Peyer's patch (tissue), 4 donors: Measurements from ENCODE around the gene PSMD12.

Source experiments
- POLR2A ChIP-seq, 2 donors: fragments of 450-650 bp; IDR thresholded peaks; one replicate each; pipeline ENCODE4 v1.5.1; 2017; ENCODE audit warnings: antibody characterized with exemption in 2 of 2, mild to moderate bottlenecking in 2 of 2, moderate library complexity in 2 of 2
- TF ChIP-seq, protein P1 (sequence below), 6 experiments: fragments of 450-650 bp in 4 of 6; fragments of 200-600 bp in 2 of 6; sonication (generic) in 1 of 6; IDR thresholded peaks; one replicate each; pipeline ENCODE4 v1.5.1; 2017 to 2019; ENCODE audit warnings: antibody characterized with exemption in 6 of 6, mild to moderate bottlenecking in 3 of 6, moderate library complexity in 1 of 6

DNA sequence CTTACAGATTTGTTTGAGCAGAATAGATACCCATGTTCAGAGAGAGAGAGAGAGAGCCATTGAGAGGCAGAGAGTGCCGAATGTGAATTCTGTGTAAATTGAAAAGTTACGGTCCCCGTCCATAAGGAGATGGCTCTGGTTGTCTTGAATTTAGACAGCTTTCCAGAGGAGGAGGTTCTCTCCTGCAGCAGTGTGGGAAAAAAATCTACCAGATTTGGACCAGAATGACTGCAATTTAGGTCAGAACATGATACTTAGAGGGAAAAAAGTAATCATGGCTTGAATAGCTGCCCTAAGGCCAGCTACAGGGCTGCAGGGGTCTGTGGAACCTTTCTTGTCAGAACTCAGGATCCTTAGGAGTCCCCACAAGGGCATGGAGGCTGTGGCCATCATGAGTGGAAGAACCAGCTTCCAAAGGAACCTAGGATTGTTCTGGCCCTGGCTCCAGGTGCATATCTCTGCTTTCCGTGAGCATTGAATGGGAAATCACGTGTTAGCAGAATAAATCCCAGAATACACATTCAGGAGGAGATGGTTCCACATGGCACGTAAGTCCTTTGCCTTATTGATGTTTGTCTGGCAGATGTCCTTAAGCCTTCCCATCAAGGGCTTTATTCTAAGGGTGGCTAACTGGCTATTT lies 23.7 kb upstream of the PSMD12 start:
- TF ChIP-seq, protein P1, sequence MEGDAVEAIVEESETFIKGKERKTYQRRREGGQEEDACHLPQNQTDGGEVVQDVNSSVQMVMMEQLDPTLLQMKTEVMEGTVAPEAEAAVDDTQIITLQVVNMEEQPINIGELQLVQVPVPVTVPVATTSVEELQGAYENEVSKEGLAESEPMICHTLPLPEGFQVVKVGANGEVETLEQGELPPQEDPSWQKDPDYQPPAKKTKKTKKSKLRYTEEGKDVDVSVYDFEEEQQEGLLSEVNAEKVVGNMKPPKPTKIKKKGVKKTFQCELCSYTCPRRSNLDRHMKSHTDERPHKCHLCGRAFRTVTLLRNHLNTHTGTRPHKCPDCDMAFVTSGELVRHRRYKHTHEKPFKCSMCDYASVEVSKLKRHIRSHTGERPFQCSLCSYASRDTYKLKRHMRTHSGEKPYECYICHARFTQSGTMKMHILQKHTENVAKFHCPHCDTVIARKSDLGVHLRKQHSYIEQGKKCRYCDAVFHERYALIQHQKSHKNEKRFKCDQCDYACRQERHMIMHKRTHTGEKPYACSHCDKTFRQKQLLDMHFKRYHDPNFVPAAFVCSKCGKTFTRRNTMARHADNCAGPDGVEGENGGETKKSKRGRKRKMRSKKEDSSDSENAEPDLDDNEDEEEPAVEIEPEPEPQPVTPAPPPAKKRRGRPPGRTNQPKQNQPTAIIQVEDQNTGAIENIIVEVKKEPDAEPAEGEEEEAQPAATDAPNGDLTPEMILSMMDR (IDR thresholded peaks at IDR 0.05): no peak
- no peak for TF ChIP-seq POLR2A (IDR thresholded peaks at IDR 0.05)
